CD8-positive, alpha-beta memory T cell (primary cell): Measurements from ENCODE around the gene PBX2. TPM values are rescaled to one million over a fixed set of nuclear protein-coding genes. Genes with fewer than 3 reads are reported as not detected.
"Not testable (repeated sequence)": the region's sequence is repeated elsewhere in the genome, so short reads cannot be mapped to it uniquely, and the experiment has no call there.

ENCODE experiments used
- CTCF ChIA-PET: fragments of 350-600 bp; sonication (Branson Sonifier 250); formaldehyde crosslinking; loops from one replicate; lab custom pipeline; 2021; ENCODE audit warnings: antibody characterized with exemption; lab: Charles Lee
- POLR2A ChIA-PET: fragments of 350-600 bp; sonication (Branson Sonifier 250); formaldehyde crosslinking; loops from one replicate; lab custom pipeline; 2021; ENCODE audit warnings: antibody characterized with exemption; lab: Charles Lee
- DNase-seq, 5 donors: peaks; one replicate each; pipeline versions ENCODE4 v3.0.0 to v3.0.0-alpha.2; 2020 to 2022; ENCODE audit warnings: mixed read lengths in 1 of 5
- H3K27ac ChIP-seq: one replicate; pipeline ENCODE4 v1.7.0; 2013; ENCODE audit warnings: low read depth, mild to moderate bottlenecking, low read length, moderate library complexity
- H3K27me3 ChIP-seq: 2 replicates; pipeline ENCODE4 v1.7.0; 2013; ENCODE audit warnings: low read length, mild to moderate bottlenecking; ENCODE audit not compliant: insufficient read depth, poor library complexity, severe bottlenecking
- H3K36me3 ChIP-seq: 2 replicates; pipeline ENCODE4 v1.7.0; 2013; ENCODE audit warnings: mild to moderate bottlenecking, low read length, moderate library complexity; ENCODE audit not compliant: insufficient read depth
- H3K4me1 ChIP-seq: 2 replicates; pipeline ENCODE4 v1.7.0; 2013; ENCODE audit warnings: mild to moderate bottlenecking, low read length, moderate library complexity; ENCODE audit not compliant: insufficient read depth
- H3K4me3 ChIP-seq: 2 replicates; pipeline ENCODE4 v1.7.0; 2013; ENCODE audit warnings: mild to moderate bottlenecking, low read length
- H3K9me3 ChIP-seq: 2 replicates; pipeline ENCODE4 v1.7.0; 2013; ENCODE audit warnings: mild to moderate bottlenecking, low read length
- H3K27ac Mint-ChIP-seq, 8 donors: one replicate each; pipeline ENCODE4 v1.8.0; 2020 to 2021; ENCODE audit warnings: mixed read lengths in 8 of 8, mild to moderate bottlenecking in 6 of 8, inconsistent platforms in 3 of 8, moderate library complexity in 3 of 8
- H3K27me3 Mint-ChIP-seq, 2 donors: one replicate each; pipeline ENCODE4 v1.8.0; 2020 to 2021; ENCODE audit warnings: mixed read lengths in 2 of 2, mild to moderate bottlenecking in 1 of 2, moderate library complexity in 1 of 2
- H3K36me3 Mint-ChIP-seq, 3 donors: one replicate each; pipeline ENCODE4 v1.8.0; 2020 to 2021; ENCODE audit warnings: mixed read lengths in 3 of 3, inconsistent platforms in 1 of 3, mild to moderate bottlenecking in 1 of 3
- H3K4me1 Mint-ChIP-seq, 3 donors: one replicate each; pipeline ENCODE4 v1.8.0; 2020 to 2021; ENCODE audit warnings: mixed read lengths in 3 of 3, inconsistent platforms in 1 of 3, mild to moderate bottlenecking in 1 of 3
- H3K4me3 Mint-ChIP-seq, 7 donors: one replicate each; pipeline ENCODE4 v1.8.0; 2020 to 2021; ENCODE audit warnings: mixed read lengths in 7 of 7, mild to moderate bottlenecking in 6 of 7, moderate library complexity in 4 of 7, inconsistent platforms in 2 of 7
- H3K9me3 Mint-ChIP-seq, 5 donors: one replicate each; pipeline ENCODE4 v1.8.0; 2020 to 2022; ENCODE audit warnings: mixed read lengths in 5 of 5, mild to moderate bottlenecking in 3 of 5, moderate library complexity in 2 of 5, inconsistent platforms in 1 of 5
- polyA plus RNA-seq: library from polyadenylated mRNA; unstranded; fragments of 300-500 nt; fragmentation: Illumina TruSeq; gene quantifications from one replicate; pipeline ENCODE4 v1.2.3, GENCODE V29; 2021
- total RNA-seq, 2 experiments: library from RNA; stranded (reverse); gene quantifications; one replicate each; pipeline ENCODE4 v1.2.3, GENCODE V29; 2021

PBX2 gene
- total and polyA plus RNA-seq, 3 experiments from 2014 or later: 2.2 to 69.4 (median 63.5) TPM

GRCh38 chr6:32193096-32193495, 3.1 kb upstream of the PBX2 start:
- not testable (repeated sequence) for H3K27me3 ChIP-seq, H3K9me3 ChIP-seq, H3K9me3 Mint-ChIP-seq, H3K36me3 ChIP-seq, H3K27me3 Mint-ChIP-seq, DNase-seq
- H3K36me3 Mint-ChIP-seq: peaks cover 0 to 49% (median 8%) of the 10 kb centered on the region in 3 donors
- peak overlapping the region; percentile 85 for H3K27ac ChIP-seq
- ChIA-PET CTCF (interaction anchor here (0.8 to 1.5 kb wide), 5 partner anchors 8 to 75 kb away, joined by 3 to 7 read pairs (median 3); no protein-coding TSS in a partner anchor), POLR2A (interaction anchor here (0.8 to 2.3 kb wide), 5 partner anchors 10 to 660 kb away, joined by 3 to 17 read pairs (median 4); partner anchors contain the start of genes AGPAT1, RNF5 and TAP1)
- peak overlapping the region; percentile 95 to 99 (median 98) for H3K27ac Mint-ChIP-seq
- peaks cover 46% of the 10 kb centered on the region for H3K4me1 ChIP-seq
- peak overlapping the region; percentile 95 for H3K4me3 ChIP-seq
- H3K4me3 Mint-ChIP-seq: peak overlapping the region; percentile 92 to 100 (median 96)
- H3K4me1 Mint-ChIP-seq: peaks cover 44 to 64% (median 45%) of the 10 kb centered on the region in 3 donors

- Histone ChIP-seq H3K9me3 (no peaks in the 10 kb centered on the region), H3K27me3 (no peaks in the 10 kb centered on the region), H3K4me1 (peaks cover 51% of the 10 kb centered on the region), H3K4me3 (peak within 1 kb of the TSS; percentile 95), H3K36me3 (peaks cover 9% of the 10 kb centered on the region), H3K27ac (peak within 1 kb of the TSS; percentile 85)
- CTCF ChIA-PET: interaction anchor here (0.8 to 1.5 kb wide), 5 partner anchors 9 to 74 kb away, joined by 3 to 7 read pairs (median 3); no protein-coding TSS in a partner anchor
- peaks cover 45 to 68% (median 50%) of the 10 kb centered on the region in 3 donors for H3K4me1 Mint-ChIP-seq
- POLR2A ChIA-PET: interaction anchor here (0.8 to 2.3 kb wide), 5 partner anchors 10 to 661 kb away, joined by 3 to 17 read pairs (median 4); partner anchors contain the start of genes AGPAT1, RNF5 and TAP1
- H3K4me3 Mint-ChIP-seq: peak within 1 kb of the TSS; percentile 92 to 100 (median 96)
- peaks cover 0 to 2% of the 10 kb centered on the region in 2 donors for H3K27me3 Mint-ChIP-seq
- H3K27ac Mint-ChIP-seq: peak within 1 kb of the TSS; percentile 95 to 99 (median 98)
- H3K36me3 Mint-ChIP-seq: peaks cover under 1 to 54% (median 8%) of the 10 kb centered on the region in 3 donors
- DNase-seq: peak; percentile 44 to 77 (median 57)
- H3K9me3 Mint-ChIP-seq: no peaks in the 10 kb centered on the region
Measured at GRCh38 chr6:32192608-32193039, 2.6 kb upstream of the PBX2 start, which contains the start of gene GPSM3. Gene GPSM3, minus strand, starts transcription at chr6:32192643. Its CDS starts 130 bp downstream, at chr6:32192513.

GRCh38 chr6:32191696-32192607, 1.9 kb upstream of the PBX2 start:
- Histone ChIP-seq H3K27me3 (no peaks in the 10 kb centered on the region), H3K36me3 (peaks cover 16% of the 10 kb centered on the region), H3K9me3 (no peaks in the 10 kb centered on the region), H3K27ac (peak overlapping the region; percentile 85), H3K4me3 (peak overlapping the region; percentile 95), H3K4me1 (peaks cover 55% of the 10 kb centered on the region)
- H3K4me3 Mint-ChIP-seq: peak overlapping the region; percentile 92 to 100 (median 96)
- H3K27ac Mint-ChIP-seq: peak overlapping the region; percentile 95 to 99 (median 98)
- no peaks in the 10 kb centered on the region for H3K9me3 Mint-ChIP-seq
- H3K4me1 Mint-ChIP-seq: peaks cover 50 to 73% (median 55%) of the 10 kb centered on the region in 3 donors
- peak in 1 of 5 donors; percentile 29 for DNase-seq
- ChIA-PET POLR2A (interaction anchor here (0.8 to 2.5 kb wide), 4 partner anchors 9 to 661 kb away, joined by 3 to 17 read pairs (median 6); partner anchors contain the start of genes RNF5 and TAP1), CTCF (interaction anchor here (0.8 to 1.5 kb wide), 5 partner anchors 9 to 73 kb away, joined by 3 to 7 read pairs (median 3); no protein-coding TSS in a partner anchor)
- H3K36me3 Mint-ChIP-seq: peaks cover 7 to 61% (median 8%) of the 10 kb centered on the region in 3 donors
- H3K27me3 Mint-ChIP-seq: peaks cover 0 to 2% of the 10 kb centered on the region in 2 donors

GRCh38 chr6:32190911-32191677, 1.1 kb upstream of the PBX2 start:
- DNase-seq: no peak
- Mint-ChIP-seq H3K27ac (peak overlapping the region; percentile 95 to 99 (median 98)), H3K4me1 (peaks cover 53 to 74% (median 59%) of the 10 kb centered on the region in 3 donors), H3K4me3 (peak overlapping the region; percentile 92 to 100 (median 96)), H3K9me3 (no peaks in the 10 kb centered on the region), H3K36me3 (peaks cover 12 to 65% (median 15%) of the 10 kb centered on the region in 3 donors), H3K27me3 (peaks cover 0 to 2% of the 10 kb centered on the region in 2 donors)
- Histone ChIP-seq H3K36me3 (peaks cover 24% of the 10 kb centered on the region), H3K4me1 (peaks cover 59% of the 10 kb centered on the region), H3K9me3 (no peaks in the 10 kb centered on the region), H3K4me3 (peak overlapping the region; percentile 95), H3K27me3 (no peaks in the 10 kb centered on the region), H3K27ac (peak overlapping the region; percentile 85)
- CTCF ChIA-PET: interaction anchor here (0.8 to 2.2 kb wide), 2 partner anchors 9 to 14 kb away, joined by 3 to 8 read pairs; no protein-coding TSS in a partner anchor
- POLR2A ChIA-PET: interaction anchor here (1.1 to 2.9 kb wide), 4 partner anchors 12 to 63 kb away, joined by 3 to 17 read pairs (median 6); partner anchors contain the start of genes AGPAT1 and ATF6B

GRCh38 chr6:32189742-32190053, 304 bp downstream of the PBX2 start:
- no peaks in the 10 kb centered on the region for H3K9me3 Mint-ChIP-seq
- H3K4me3 Mint-ChIP-seq: peak overlapping the region; percentile 88 to 97 (median 93)
- ChIA-PET CTCF (interaction anchor here (2.2 kb wide), 1 partner anchor 13 kb away, joined by 8 read pairs; no protein-coding TSS in a partner anchor), POLR2A (interaction anchor here (1.0 to 2.9 kb wide), 5 partner anchors 10 to 72 kb away, joined by 3 to 17 read pairs (median 5); partner anchors contain the start of genes AGPAT1 and ATF6B)
- Histone ChIP-seq H3K4me3 (peak overlapping the region; percentile 74), H3K4me1 (peaks cover 56% of the 10 kb centered on the region), H3K27me3 (no peaks in the 10 kb centered on the region), H3K36me3 (peaks cover 27% of the 10 kb centered on the region), H3K27ac (peak overlapping the region; percentile 85), H3K9me3 (no peaks in the 10 kb centered on the region)
- peak overlapping the region; percentile 84 to 99 (median 95) for H3K27ac Mint-ChIP-seq
- H3K36me3 Mint-ChIP-seq: peaks cover 12 to 68% (median 20%) of the 10 kb centered on the region in 3 donors
- peak in 1 of 5 donors; percentile 21 for DNase-seq
- H3K27me3 Mint-ChIP-seq: peaks cover 0 to 4% of the 10 kb centered on the region in 2 donors
- peaks cover 51 to 73% (median 58%) of the 10 kb centered on the region in 3 donors for H3K4me1 Mint-ChIP-seq

- Histone ChIP-seq H3K27me3 (no peaks in the 10 kb centered on the region), H3K27ac (peak overlapping the region; percentile 85), H3K4me1 (peaks cover 51% of the 10 kb centered on the region), H3K36me3 (peaks cover 27% of the 10 kb centered on the region), H3K9me3 (no peaks in the 10 kb centered on the region), H3K4me3 (peak overlapping the region; percentile 74)
- Mint-ChIP-seq H3K27ac (peak overlapping the region; percentile 84 to 98 (median 95)), H3K36me3 (peaks cover 12 to 70% (median 20%) of the 10 kb centered on the region in 3 donors), H3K4me3 (peak overlapping the region; percentile 88 to 97 (median 93)), H3K27me3 (peaks cover 0 to 4% of the 10 kb centered on the region in 2 donors), H3K4me1 (peaks cover 47 to 69% (median 53%) of the 10 kb centered on the region in 3 donors), H3K9me3 (no peaks in the 10 kb centered on the region)
- ChIA-PET CTCF (interaction anchor here (0.9 to 2.2 kb wide), 2 partner anchors 10 to 12 kb away, joined by 3 to 8 read pairs; no protein-coding TSS in a partner anchor), POLR2A (interaction anchor here (2.5 to 2.9 kb wide), 2 partner anchors 10 to 12 kb away, joined by 7 to 17 read pairs; no protein-coding TSS in a partner anchor)
- DNase-seq: peak in 1 of 5 donors; percentile 30
Measured at GRCh38 chr6:32189069-32189741, 797 bp downstream of the PBX2 start.
